Panc1 (cell line): ENCODE data around the gene NCKAP1.
"Not testable (repeated sequence)": the region's sequence is repeated elsewhere in the genome, so short reads cannot be mapped to it uniquely, and the experiment has no call there.

ENCODE experiments used
- CTCF ChIP-seq: fragments of 450-650 bp; IDR thresholded peaks from 2 replicates; pipeline ENCODE4 v1.5.1; 2017; ENCODE audit warnings: mild to moderate bottlenecking
- POLR2AphosphoS5 ChIP-seq: IDR thresholded peaks from 2 replicates; pipeline ENCODE4 v1.6.1; 2012; ENCODE audit warnings: mild to moderate bottlenecking, low read depth, low read length, moderate library complexity
- SIN3A ChIP-seq: IDR thresholded peaks from 2 replicates; pipeline ENCODE4 v1.6.1; 2012; ENCODE audit warnings: low read depth, mild to moderate bottlenecking, low read length, moderate library complexity, borderline replicate concordance; ENCODE audit not compliant: insufficient read depth
- TCF7L2 ChIP-seq: IDR thresholded peaks from 2 replicates; pipeline ENCODE4 v1.6.1; 2011; ENCODE audit warnings: mild to moderate bottlenecking, low read depth, low read length, inconsistent platforms
- TF ChIP-seq, protein P1 (sequence below), 2 experiments: IDR thresholded peaks; 2 replicates each; pipeline ENCODE4 v1.6.1; 2011 to 2012; ENCODE audit warnings: low read depth in 2 of 2, control low read depth in 1 of 2, low read length in 1 of 2, mild to moderate bottlenecking in 1 of 2, moderate library complexity in 1 of 2; ENCODE audit not compliant: insufficient read depth in 1 of 2

- not testable (repeated sequence) for TF ChIP-seq CTCF, POLR2AphosphoS5, TCF7L2, SIN3A
- TF ChIP-seq, protein P1, sequence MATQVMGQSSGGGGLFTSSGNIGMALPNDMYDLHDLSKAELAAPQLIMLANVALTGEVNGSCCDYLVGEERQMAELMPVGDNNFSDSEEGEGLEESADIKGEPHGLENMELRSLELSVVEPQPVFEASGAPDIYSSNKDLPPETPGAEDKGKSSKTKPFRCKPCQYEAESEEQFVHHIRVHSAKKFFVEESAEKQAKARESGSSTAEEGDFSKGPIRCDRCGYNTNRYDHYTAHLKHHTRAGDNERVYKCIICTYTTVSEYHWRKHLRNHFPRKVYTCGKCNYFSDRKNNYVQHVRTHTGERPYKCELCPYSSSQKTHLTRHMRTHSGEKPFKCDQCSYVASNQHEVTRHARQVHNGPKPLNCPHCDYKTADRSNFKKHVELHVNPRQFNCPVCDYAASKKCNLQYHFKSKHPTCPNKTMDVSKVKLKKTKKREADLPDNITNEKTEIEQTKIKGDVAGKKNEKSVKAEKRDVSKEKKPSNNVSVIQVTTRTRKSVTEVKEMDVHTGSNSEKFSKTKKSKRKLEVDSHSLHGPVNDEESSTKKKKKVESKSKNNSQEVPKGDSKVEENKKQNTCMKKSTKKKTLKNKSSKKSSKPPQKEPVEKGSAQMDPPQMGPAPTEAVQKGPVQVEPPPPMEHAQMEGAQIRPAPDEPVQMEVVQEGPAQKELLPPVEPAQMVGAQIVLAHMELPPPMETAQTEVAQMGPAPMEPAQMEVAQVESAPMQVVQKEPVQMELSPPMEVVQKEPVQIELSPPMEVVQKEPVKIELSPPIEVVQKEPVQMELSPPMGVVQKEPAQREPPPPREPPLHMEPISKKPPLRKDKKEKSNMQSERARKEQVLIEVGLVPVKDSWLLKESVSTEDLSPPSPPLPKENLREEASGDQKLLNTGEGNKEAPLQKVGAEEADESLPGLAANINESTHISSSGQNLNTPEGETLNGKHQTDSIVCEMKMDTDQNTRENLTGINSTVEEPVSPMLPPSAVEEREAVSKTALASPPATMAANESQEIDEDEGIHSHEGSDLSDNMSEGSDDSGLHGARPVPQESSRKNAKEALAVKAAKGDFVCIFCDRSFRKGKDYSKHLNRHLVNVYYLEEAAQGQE (IDR thresholded peaks at IDR 0.05; ENCODE audit: insufficient read depth in 1 of 2, low read depth in 2 of 2, low read length in 1 of 2), result not testable (repeated sequence)
Measured at GRCh38 chr2:182880100-182880499, 158.2 kb downstream of the NCKAP1 start.
